Natural killer cell treated with Interleukin-12 subunit alpha and Interleukin-12 subunit beta and Interleukin-15 and Interleukin-18, amount 100 ng/mL, for 72 hours (primary cell): Measurements from ENCODE around the gene UCN3. TPM values are rescaled to one million over a fixed set of nuclear protein-coding genes. Genes with fewer than 3 reads are reported as not detected.

Experiments
- ATAC-seq, 2 donors: fragments of 150-1000 bp; cut with Tn5 transposase in 1 of 2; sonication (Bioruptor Pico), chemical (Tn5 transposase) in 1 of 2; 2 replicates each; pipeline ENCODE4 v1.10.0; 2021
- DNase-seq: peaks from one replicate; pipeline ENCODE4 v3.0.0; 2022; ENCODE audit warnings: low spot score
- H3K27ac Mint-ChIP-seq, 2 donors: 1 replicate in 1 of 2; 2 replicates in 1 of 2; pipeline ENCODE4 v1.8.0; 2022; ENCODE audit warnings: mixed read lengths in 2 of 2, mild to moderate bottlenecking in 1 of 2, moderate library complexity in 1 of 2
- H3K27me3 Mint-ChIP-seq, 2 donors: 1 replicate in 1 of 2; 2 replicates in 1 of 2; pipeline ENCODE4 v1.8.0; 2022; ENCODE audit warnings: mixed read lengths in 2 of 2
- H3K36me3 Mint-ChIP-seq: one replicate; pipeline ENCODE4 v1.8.0; 2022; ENCODE audit warnings: mixed read lengths
- H3K4me1 Mint-ChIP-seq, 2 donors: 1 replicate in 1 of 2; 2 replicates in 1 of 2; pipeline ENCODE4 v1.8.0; 2022; ENCODE audit warnings: low read depth in 2 of 2, mixed read lengths in 2 of 2, mild to moderate bottlenecking in 1 of 2
- H3K4me3 Mint-ChIP-seq: one replicate; pipeline ENCODE4 v1.8.0; 2022; ENCODE audit warnings: mixed read lengths
- H3K9me3 Mint-ChIP-seq: 2 replicates; pipeline ENCODE4 v1.8.0; 2022; ENCODE audit warnings: mixed read lengths
- total RNA-seq, 2 donors: library from RNA; stranded (reverse); gene quantifications; one replicate each; pipeline ENCODE4 v1.2.3, GENCODE V29; 2022

The UCN3 gene
- total RNA-seq, 2 donors from 2014 or later: not detected

DNA sequence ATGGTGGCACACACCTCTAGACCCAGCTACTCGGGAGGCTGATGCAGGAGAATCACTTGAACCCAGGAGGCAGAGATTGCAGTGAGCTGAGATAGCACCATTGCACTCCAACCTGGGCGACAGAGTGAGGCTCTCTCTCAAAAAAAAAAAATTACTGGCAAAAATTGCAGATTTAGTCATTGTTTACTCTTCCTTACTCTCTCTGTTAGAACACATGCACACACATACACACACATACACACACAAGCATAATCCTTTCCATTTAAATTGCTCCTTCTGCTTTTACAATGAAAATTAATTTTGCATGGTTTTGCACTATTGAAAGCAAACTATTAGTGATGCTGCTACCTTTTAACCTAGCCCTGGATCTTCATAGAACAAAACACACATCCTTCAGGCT, 15.4 kb upstream of the UCN3 start:
- H3K9me3 Mint-ChIP-seq: no peaks in the 10 kb centered on the region
- no peak overlapping the region for H3K4me3 Mint-ChIP-seq
- DNase-seq: no peak
- no peaks in the 10 kb centered on the region for H3K36me3 Mint-ChIP-seq
- H3K27ac Mint-ChIP-seq: no peak overlapping the region
- no peaks in the 10 kb centered on the region for H3K4me1 Mint-ChIP-seq
- H3K27me3 Mint-ChIP-seq: peaks cover 0 to 2% of the 10 kb centered on the region in 2 donors
- ATAC-seq: no peak

- Mint-ChIP-seq H3K4me3 (no peak overlapping the region), H3K36me3 (peaks cover 7% of the 10 kb centered on the region), H3K9me3 (no peaks in the 10 kb centered on the region), H3K4me1 (peaks cover 9% of the 10 kb centered on the region in 2 donors), H3K27ac (no peak overlapping the region), H3K27me3 (peaks cover 11 to 38% of the 10 kb centered on the region in 2 donors)
- DNase-seq: no peak
- no peak for ATAC-seq
Measured at GRCh38 chr10:5354068-5354467, 10.7 kb upstream of the UCN3 start.

GRCh38 chr10:5355594-5356301, 9.0 kb upstream of the UCN3 start:
- Mint-ChIP-seq H3K4me1 (peaks cover 9% of the 10 kb centered on the region in 2 donors), H3K27ac (peak overlapping the region in 1 of 2 donors; percentile 36), H3K9me3 (no peaks in the 10 kb centered on the region), H3K36me3 (peaks cover 7% of the 10 kb centered on the region), H3K4me3 (no peak overlapping the region), H3K27me3 (peaks cover 13 to 38% of the 10 kb centered on the region in 2 donors)
- ATAC-seq (no peak), DNase-seq (no peak)

DNA sequence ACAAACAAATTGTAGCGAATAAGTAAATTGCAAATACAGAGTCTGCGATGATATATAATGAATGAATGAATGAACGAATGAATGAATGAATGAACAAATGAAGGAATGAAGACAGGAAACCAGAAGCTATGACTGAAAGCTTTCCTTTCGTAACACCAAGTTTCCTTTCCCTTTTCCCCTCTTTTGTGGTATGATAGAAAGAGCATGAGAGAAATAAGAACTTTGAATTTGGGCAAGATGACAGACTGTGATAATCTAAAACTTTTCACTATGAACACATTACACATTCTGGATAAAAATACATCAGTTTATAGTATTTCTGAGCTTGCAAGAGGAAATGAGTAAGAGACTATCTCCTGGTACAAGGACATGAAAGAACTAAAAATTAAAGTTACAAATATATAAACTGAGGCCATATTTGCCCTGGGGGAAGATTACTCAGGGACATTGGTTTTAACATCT, 8.4 kb upstream of the UCN3 start:
- Mint-ChIP-seq H3K27me3 (peaks cover 13 to 38% of the 10 kb centered on the region in 2 donors), H3K36me3 (peaks cover 7% of the 10 kb centered on the region), H3K4me3 (no peak overlapping the region), H3K4me1 (peaks cover 9% of the 10 kb centered on the region in 2 donors), H3K9me3 (no peaks in the 10 kb centered on the region), H3K27ac (peak overlapping the region in 1 of 2 donors; percentile 36)
- DNase-seq (no peak), ATAC-seq (no peak)

DNA sequence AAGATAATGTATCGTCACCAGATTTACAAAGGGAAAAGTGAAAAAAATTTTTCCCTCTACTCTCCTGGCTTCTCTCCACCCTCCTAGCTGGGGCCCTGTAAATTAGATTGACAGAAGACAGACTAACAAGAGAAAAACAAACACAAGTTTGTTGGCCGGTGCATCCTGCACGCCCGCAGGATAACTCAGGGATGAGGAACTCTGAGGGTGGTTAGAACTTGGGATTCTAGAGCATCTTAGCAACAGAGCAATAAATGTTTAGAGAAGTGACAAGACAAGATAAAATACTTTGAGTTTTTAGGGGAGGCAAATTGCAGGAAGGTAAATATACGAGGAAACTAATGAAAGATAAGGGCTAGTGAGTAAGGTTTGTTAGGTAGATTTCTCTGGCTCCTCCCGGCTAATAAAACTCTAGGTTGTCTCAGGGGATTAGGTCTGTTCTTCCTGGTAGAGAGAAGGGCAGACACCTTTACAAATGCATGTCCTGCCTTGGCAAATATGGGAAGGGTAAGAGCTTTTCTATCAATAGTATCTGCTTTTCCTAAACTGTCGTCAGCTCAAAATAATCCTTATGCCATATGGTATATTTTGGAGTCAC, 4.3 kb upstream of the UCN3 start:
- no peak overlapping the region for H3K4me3 Mint-ChIP-seq
- DNase-seq: no peak
- peaks cover 11 to 31% of the 10 kb centered on the region in 2 donors for H3K27me3 Mint-ChIP-seq
- peaks cover 9 to 16% of the 10 kb centered on the region in 2 donors for H3K4me1 Mint-ChIP-seq
- H3K36me3 Mint-ChIP-seq: peaks cover 7% of the 10 kb centered on the region
- no peak overlapping the region for H3K27ac Mint-ChIP-seq
- no peaks in the 10 kb centered on the region for H3K9me3 Mint-ChIP-seq
- ATAC-seq: no peak

DNA sequence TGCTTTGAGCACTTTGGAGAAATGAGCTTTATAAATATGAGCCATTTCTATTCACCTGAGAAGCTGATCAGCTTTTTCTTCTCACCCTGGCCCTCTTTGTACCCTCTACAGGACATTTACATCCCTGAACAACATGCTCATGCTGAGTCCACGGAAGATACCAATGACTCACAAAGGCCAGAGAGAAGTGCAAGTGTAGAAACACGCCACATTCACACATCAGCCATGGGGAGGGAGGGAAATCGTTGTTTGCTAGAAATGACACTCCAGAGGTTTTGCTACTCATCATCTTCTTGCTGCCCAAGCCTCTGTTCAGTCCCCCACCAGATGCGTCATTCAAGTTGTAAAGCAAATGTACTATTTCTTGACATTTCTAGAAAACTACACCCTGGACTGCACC, 2.8 kb upstream of the UCN3 start:
- Mint-ChIP-seq H3K4me3 (no peak overlapping the region), H3K36me3 (no peaks in the 10 kb centered on the region), H3K4me1 (peaks cover 0 to 9% of the 10 kb centered on the region in 2 donors), H3K27me3 (peaks cover 5 to 20% of the 10 kb centered on the region in 2 donors), H3K9me3 (no peaks in the 10 kb centered on the region), H3K27ac (no peak overlapping the region)
- DNase-seq (no peak), ATAC-seq (peak; percentile 62 to 65)

DNA sequence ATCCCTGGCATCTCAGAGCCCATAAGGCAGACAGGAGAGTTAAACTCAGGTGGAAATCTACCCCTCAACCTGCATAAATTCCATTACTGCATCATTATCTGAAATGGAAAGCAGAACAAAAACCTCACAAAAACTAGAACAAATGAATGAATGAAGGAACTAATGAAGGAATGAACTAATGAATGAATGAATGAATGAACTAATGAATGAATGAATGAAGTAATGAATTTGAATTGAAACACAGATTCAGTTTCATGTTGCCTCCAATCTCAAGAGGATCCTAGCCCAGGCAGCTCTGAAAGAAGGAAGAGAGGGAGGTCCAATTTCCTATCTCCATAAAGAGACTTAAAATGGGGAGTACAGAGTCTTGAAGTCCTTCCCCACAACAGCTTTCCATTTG, 1.9 kb upstream of the UCN3 start:
- Mint-ChIP-seq H3K36me3 (no peaks in the 10 kb centered on the region), H3K27ac (no peak overlapping the region), H3K27me3 (peaks cover 5 to 11% of the 10 kb centered on the region in 2 donors), H3K4me1 (peaks cover 0 to 7% of the 10 kb centered on the region in 2 donors), H3K9me3 (no peaks in the 10 kb centered on the region), H3K4me3 (no peak overlapping the region)
- ATAC-seq (no peak), DNase-seq (no peak)

DNA sequence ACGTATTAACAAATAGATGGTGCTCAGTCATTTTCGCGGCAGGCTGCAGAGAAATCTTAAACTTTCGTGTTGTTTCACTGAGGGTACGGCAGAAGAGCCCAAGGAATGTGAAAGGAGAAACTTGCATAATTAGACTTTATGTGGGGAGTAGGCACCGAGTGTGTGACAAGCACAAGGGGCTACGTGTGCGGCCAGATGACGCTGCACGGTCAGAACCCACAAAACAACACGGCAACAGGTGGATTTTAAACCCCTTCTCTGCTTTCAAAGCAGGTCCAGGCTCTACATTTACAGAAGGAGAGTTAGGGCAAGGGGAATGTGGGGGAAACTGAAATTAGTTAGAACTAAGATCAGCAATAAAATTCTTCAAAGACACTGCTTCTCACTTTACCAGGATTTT, 392 bp upstream of the UCN3 start:
- ATAC-seq (no peak), DNase-seq (no peak)
- no peaks in the 10 kb centered on the region for H3K36me3 Mint-ChIP-seq
- peaks cover 0 to 3% of the 10 kb centered on the region in 2 donors for H3K27me3 Mint-ChIP-seq
- H3K4me1 Mint-ChIP-seq: peaks cover 2 to 7% of the 10 kb centered on the region in 2 donors
- H3K9me3 Mint-ChIP-seq: no peaks in the 10 kb centered on the region
- no peak overlapping the region for H3K4me3 Mint-ChIP-seq
- no peak overlapping the region for H3K27ac Mint-ChIP-seq

DNA sequence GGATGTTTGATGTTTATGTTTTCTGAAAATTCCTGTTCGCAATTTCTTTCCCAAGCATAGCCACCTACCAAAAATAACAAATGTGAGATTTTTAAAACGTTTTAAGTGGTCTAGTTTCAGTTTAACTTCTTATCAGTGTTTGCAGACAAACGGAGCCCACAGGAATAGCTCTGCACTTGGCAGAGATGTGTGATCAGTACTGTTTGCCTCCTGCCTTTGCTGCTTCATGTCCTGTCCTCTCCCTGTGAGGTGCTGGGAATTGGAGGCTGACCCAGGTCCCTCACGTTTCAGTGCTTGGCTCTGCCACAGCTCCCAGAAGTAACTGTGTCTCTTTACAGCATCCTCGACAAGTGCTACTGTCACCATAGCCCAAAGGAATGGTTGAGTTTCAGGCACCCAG, 1.2 kb downstream of the UCN3 start:
- DNase-seq (no peak), ATAC-seq (peak in 1 of 2 donors; percentile 53)
- Mint-ChIP-seq H3K4me3 (no peak overlapping the region), H3K27ac (no peak overlapping the region), H3K9me3 (peaks cover 7% of the 10 kb centered on the region), H3K4me1 (peaks cover 11 to 16% of the 10 kb centered on the region in 2 donors), H3K36me3 (no peaks in the 10 kb centered on the region), H3K27me3 (no peaks in the 10 kb centered on the region)

DNA sequence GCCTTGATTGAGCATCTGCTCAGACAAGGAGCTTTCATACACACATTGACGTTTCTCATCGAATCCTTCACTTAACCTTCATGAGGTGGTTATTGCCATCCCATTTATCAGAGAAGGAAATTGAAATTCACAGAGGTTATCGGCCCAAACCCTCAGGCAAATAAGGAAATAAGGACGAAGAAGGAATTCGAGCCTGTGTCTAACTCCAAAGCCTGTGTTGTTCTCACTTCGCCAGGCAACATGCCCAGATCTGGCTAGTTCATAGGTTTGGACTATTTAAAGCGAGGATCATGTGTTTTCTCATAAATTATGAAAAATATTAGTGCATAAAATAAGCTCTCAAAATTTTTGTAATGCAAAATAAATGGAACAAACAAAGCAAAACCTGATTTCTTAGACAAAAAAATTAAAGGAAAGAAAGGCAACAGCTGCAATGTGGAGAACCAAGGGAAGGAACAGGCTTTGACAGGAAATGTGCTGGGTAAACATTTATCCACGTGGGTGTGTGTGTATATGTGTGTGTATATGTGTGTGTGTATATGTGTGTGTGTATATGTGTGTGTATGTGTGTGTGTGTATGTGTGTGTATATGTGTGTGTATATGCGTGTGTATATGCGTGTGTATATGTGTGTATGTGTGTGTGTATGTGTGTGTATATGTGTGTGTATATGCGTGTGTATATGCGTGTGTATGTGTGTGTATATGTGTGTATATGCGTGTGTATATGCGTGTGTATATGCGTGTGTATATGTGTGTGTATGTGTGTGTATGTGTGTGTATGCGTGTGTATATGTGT, 4.8 kb downstream of the UCN3 start:
- Mint-ChIP-seq H3K4me3 (no peak overlapping the region), H3K36me3 (no peaks in the 10 kb centered on the region), H3K27me3 (peaks cover 0 to 4% of the 10 kb centered on the region in 2 donors), H3K4me1 (peaks cover 13 to 14% of the 10 kb centered on the region in 2 donors), H3K9me3 (peaks cover 12% of the 10 kb centered on the region), H3K27ac (peak overlapping the region in 1 of 2 donors; percentile 14)
- ATAC-seq (no peak), DNase-seq (no peak)

- Mint-ChIP-seq H3K4me1 (peaks cover 13 to 14% of the 10 kb centered on the region in 2 donors), H3K4me3 (no peak overlapping the region), H3K36me3 (no peaks in the 10 kb centered on the region), H3K9me3 (peaks cover 12% of the 10 kb centered on the region), H3K27ac (no peak overlapping the region), H3K27me3 (peaks cover 0 to 4% of the 10 kb centered on the region in 2 donors)
- no peak for DNase-seq
- ATAC-seq: no peak
Measured at GRCh38 chr10:5370493-5371352, 6.0 kb downstream of the UCN3 start.

DNA sequence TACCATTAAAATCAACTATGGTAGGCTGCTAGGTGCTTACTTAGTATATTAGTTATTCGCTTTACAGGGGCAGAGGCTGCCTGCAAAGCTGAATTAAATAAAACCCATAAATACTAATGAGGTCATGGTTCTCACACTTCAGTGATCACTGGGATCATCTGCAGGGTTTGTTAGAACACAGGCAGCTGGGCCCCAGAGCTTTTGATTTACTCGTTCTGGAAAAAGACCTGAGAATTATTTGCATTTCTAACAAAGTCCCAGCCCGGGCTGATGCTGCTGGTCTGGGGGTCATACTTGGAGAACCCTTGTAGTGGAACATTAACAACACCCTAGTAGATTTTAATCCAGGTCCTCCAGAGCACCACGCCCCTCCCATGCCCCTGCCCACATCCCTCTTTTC, 8.5 kb downstream of the UCN3 start:
- H3K36me3 Mint-ChIP-seq: no peaks in the 10 kb centered on the region
- DNase-seq: no peak
- peaks cover 12% of the 10 kb centered on the region for H3K9me3 Mint-ChIP-seq

More for the DNA sequence above, 8.5 kb downstream of the UCN3 start:
- H3K27me3 Mint-ChIP-seq: peaks cover 0 to 4% of the 10 kb centered on the region in 2 donors
- no peak for ATAC-seq
- H3K4me3 Mint-ChIP-seq: no peak overlapping the region
- H3K27ac Mint-ChIP-seq: no peak overlapping the region
- peaks cover 13 to 18% of the 10 kb centered on the region in 2 donors for H3K4me1 Mint-ChIP-seq
